Astrocyte of the cerebellum (primary cell): ENCODE data around the gene CERT1.

ENCODE experiments used
- DNase-seq: peaks from one replicate; pipeline ENCODE4 v3.0.0-alpha.2; 2011; ENCODE audit warnings: low read depth
- H3K4me3 ChIP-seq: 2 replicates; pipeline ENCODE4 v1.5.1; 2011; ENCODE audit warnings: mild to moderate bottlenecking, low read depth, low read length, moderate library complexity
- in situ Hi-C: cut with HindIII; loops from 2 replicates; pipeline ENCODE4 v1.10.0; 2017; ENCODE audit warnings: low sequenced_read_pairs
- TF ChIP-seq, protein P1 (sequence below): IDR thresholded peaks from 2 replicates; pipeline ENCODE4 v1.5.1; 2012; ENCODE audit warnings: low read length, low read depth, moderate library complexity, mild to moderate bottlenecking; ENCODE audit errors: missing control alignments

CERT1 gene

GRCh38 chr5:75366787-75367186 lies 144.6 kb downstream of the CERT1 start:
- TF ChIP-seq, protein P1, sequence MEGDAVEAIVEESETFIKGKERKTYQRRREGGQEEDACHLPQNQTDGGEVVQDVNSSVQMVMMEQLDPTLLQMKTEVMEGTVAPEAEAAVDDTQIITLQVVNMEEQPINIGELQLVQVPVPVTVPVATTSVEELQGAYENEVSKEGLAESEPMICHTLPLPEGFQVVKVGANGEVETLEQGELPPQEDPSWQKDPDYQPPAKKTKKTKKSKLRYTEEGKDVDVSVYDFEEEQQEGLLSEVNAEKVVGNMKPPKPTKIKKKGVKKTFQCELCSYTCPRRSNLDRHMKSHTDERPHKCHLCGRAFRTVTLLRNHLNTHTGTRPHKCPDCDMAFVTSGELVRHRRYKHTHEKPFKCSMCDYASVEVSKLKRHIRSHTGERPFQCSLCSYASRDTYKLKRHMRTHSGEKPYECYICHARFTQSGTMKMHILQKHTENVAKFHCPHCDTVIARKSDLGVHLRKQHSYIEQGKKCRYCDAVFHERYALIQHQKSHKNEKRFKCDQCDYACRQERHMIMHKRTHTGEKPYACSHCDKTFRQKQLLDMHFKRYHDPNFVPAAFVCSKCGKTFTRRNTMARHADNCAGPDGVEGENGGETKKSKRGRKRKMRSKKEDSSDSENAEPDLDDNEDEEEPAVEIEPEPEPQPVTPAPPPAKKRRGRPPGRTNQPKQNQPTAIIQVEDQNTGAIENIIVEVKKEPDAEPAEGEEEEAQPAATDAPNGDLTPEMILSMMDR = no peak
- no peak for DNase-seq
- no peak overlapping the region for H3K4me3 ChIP-seq
- in situ Hi-C loops = no loop called here

DNA sequence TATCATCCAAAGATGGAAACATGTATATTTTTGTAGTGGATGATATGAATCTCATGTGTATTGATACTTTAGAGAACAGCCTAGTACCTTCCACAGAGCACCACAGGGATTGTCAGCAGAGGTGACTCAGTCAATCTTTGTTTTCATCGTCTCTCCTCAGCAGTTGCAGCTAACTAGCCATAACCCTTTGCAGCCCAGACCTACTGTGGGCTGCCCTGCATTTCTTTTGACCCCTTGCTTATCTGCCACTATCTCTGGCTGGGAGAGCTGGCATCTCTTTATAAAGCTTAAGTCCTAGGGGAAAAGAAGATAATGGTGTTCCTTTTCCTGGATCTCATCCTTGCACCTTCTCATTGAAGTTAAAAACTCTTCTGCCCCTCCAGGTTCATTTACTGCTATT lies 145.7 kb downstream of the CERT1 start:
- no peak overlapping the region for H3K4me3 ChIP-seq
- TF ChIP-seq, protein P1 = no peak
- in situ Hi-C loops = no loop called here
- no peak for DNase-seq

GRCh38 chr5:75364571-75365280 lies 146.7 kb downstream of the CERT1 start:
- TF ChIP-seq, protein P1 = no peak
- H3K4me3 ChIP-seq = no peak overlapping the region
- in situ Hi-C loops = no loop called here
- no peak for DNase-seq

- DNase-seq = no peak
- in situ Hi-C loops = no loop called here
- no peak overlapping the region for H3K4me3 ChIP-seq
- TF ChIP-seq, protein P1 = no peak
Observed at GRCh38 chr5:75363726-75364495, 147.5 kb downstream of the CERT1 start.

- no peak overlapping the region for H3K4me3 ChIP-seq
- DNase-seq = no peak
- in situ Hi-C loops = no loop called here
- TF ChIP-seq, protein P1 = no peak
Observed at GRCh38 chr5:75363111-75363510, 148.3 kb downstream of the CERT1 start.

DNA sequence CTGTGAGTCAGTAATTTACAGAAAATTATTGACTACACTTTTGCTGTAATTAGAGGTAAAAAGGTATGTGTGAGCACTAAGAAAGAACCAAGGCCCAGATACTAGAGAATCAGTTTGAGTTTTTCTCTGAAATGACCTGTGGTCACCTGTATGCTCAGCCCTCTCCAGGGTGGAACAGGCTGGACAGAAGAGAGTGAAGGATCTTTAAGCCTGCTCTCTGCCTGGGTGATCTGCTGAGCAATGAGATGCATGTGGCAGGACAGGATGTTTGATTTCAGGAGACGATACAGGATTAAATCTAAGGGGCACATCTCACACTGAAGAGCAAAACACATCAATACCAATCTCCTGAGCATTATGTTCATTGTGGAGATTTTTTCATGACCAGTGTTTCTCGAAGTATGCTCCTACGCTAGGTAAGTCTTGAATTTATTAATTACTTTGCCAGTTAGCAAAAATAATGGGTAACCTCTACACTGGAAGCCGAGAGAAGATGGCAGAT lies 148.9 kb downstream of the CERT1 start:
- DNase-seq = no peak
- TF ChIP-seq, protein P1 = no peak
- H3K4me3 ChIP-seq = no peak overlapping the region
- in situ Hi-C loops = no loop called here
